Upper lobe of right lung (tissue), 1 donor: Measurements from ENCODE around the gene ZNF146. TPM values are rescaled to one million over a fixed set of nuclear protein-coding genes. Genes with fewer than 3 reads are reported as not detected.

Source experiments
- total RNA-seq: library from RNA; stranded (reverse); fragmentation: NEBNext Ultra II Directional; extraction: Animal tissue kit (Norgen Biotek cat#: 25700); gene quantifications from one replicate; pipeline ENCODE4 v1.2.1, GENCODE V29; 2021
- donor health status: DM: no; HTN: yes; CAD: no; lungs with severe emphysema.

ZNF146 gene
- total RNA-seq, 1 donor from 2014 or later, result 41.2 TPM

Other genes starting within 250 kb of the ZNF146 start
- 14.2 TPM for gene SDHAF1, start 219.9 kb upstream of the ZNF146 start, total RNA-seq
- 8.1 TPM for gene SYNE4, start 206.3 kb upstream of the ZNF146 start, total RNA-seq
- 18.7 TPM for gene ALKBH6, start 200.9 kb upstream of the ZNF146 start, total RNA-seq
- 10.5 TPM for gene CLIP3, start 182.2 kb upstream of the ZNF146 start, total RNA-seq
- gene THAP8, start 160.8 kb upstream of the ZNF146 start, total RNA-seq, result 5.2 TPM
- gene WDR62, start 160.2 kb upstream of the ZNF146 start, total RNA-seq, result 0.93 TPM
- not detected for gene OVOL3, start 104.0 kb upstream of the ZNF146 start, total RNA-seq
- gene POLR2I, start 100.2 kb upstream of the ZNF146 start, total RNA-seq, result 37.6 TPM
- gene TBCB, start 99.6 kb upstream of the ZNF146 start, total RNA-seq, result 82.2 TPM
- gene CAPNS1, start 75.0 kb upstream of the ZNF146 start, total RNA-seq, result 582 TPM
- 79.4 TPM for gene COX7A1, start 62.7 kb upstream of the ZNF146 start, total RNA-seq
- 6.4 TPM for gene ZNF565, start 441 bp upstream of the ZNF146 start, total RNA-seq
- 6.9 TPM for gene ZFP14, start 164.1 kb downstream of the ZNF146 start, total RNA-seq
- gene ZFP82, start 203.5 kb downstream of the ZNF146 start, total RNA-seq, result 5.4 TPM